OCI-LY1 (cell line): ENCODE results near the gene SAAL1.

Experiments used
- H2AFZ ChIP-seq: fragments of 200-600 bp; sonication (generic), shearing (Covaris generic); 2 replicates; pipeline ENCODE4 v1.6.0; 2014; ENCODE audit warnings: antibody characterized with exemption, mild to moderate bottlenecking, low read length
- H3F3A ChIP-seq: fragments of 200-600 bp; sonication (generic), shearing (Covaris generic); 2 replicates; pipeline ENCODE4 v1.6.0; 2014; ENCODE audit warnings: mild to moderate bottlenecking, antibody characterized with exemption, low read length, moderate library complexity; ENCODE audit not compliant: insufficient read depth
- H3K27ac ChIP-seq: fragments of 200-600 bp; sonication (generic); 2 replicates; pipeline ENCODE4 v1.5.1; 2014; ENCODE audit warnings: low read length, mixed run types, mild to moderate bottlenecking, low read depth; ENCODE audit not compliant: poor library complexity, severe bottlenecking
- H3K27me3 ChIP-seq: fragments of 200-600 bp; sonication (generic); 2 replicates; pipeline ENCODE4 v1.6.0; 2014; ENCODE audit warnings: antibody characterized with exemption, mild to moderate bottlenecking, low read length, moderate library complexity; ENCODE audit not compliant: insufficient read depth
- H3K36me3 ChIP-seq: fragments of 200-600 bp; sonication (generic); 2 replicates; pipeline ENCODE4 v1.6.1; 2014; ENCODE audit warnings: mild to moderate bottlenecking, antibody characterized with exemption, low read length, moderate library complexity, mixed read lengths; ENCODE audit not compliant: insufficient read depth
- H3K4me1 ChIP-seq: fragments of 200-600 bp; sonication (generic); 2 replicates; pipeline ENCODE4 v1.5.1; 2014; ENCODE audit warnings: mild to moderate bottlenecking, low read length, moderate library complexity; ENCODE audit not compliant: insufficient read depth, severe bottlenecking
- H3K4me2 ChIP-seq: fragments of 200-600 bp; sonication (generic), shearing (Covaris generic); 2 replicates; pipeline ENCODE4 v1.6.1; 2014; ENCODE audit warnings: low read length
- H3K4me3 ChIP-seq: fragments of 200-600 bp; sonication (generic); 2 replicates; pipeline ENCODE4 v1.5.1; 2014; ENCODE audit warnings: low read length, low read depth, mild to moderate bottlenecking, mixed read lengths; ENCODE audit not compliant: poor library complexity, severe bottlenecking
- H3K79me2 ChIP-seq: fragments of 200-600 bp; shearing (Covaris generic); 2 replicates; pipeline ENCODE4 v1.6.1; 2016; ENCODE audit warnings: mixed run types, low read length, mixed read lengths; ENCODE audit not compliant: insufficient read depth
- H3K9ac ChIP-seq: fragments of 200-600 bp; sonication (generic), shearing (Covaris generic); 2 replicates; pipeline ENCODE4 v1.6.1; 2014; ENCODE audit warnings: mild to moderate bottlenecking, low read length, mixed read lengths
- H3K9me2 ChIP-seq: fragments of 200-600 bp; sonication (generic), shearing (Covaris generic); 2 replicates; pipeline ENCODE4 v1.6.1; 2014; ENCODE audit warnings: low read depth, mild to moderate bottlenecking, low read length, mixed read lengths
- H3K9me3 ChIP-seq: fragments of 200-600 bp; shearing (Covaris generic); 2 replicates; pipeline ENCODE4 v1.6.1; 2014; ENCODE audit warnings: low read length, mixed read lengths
- H4K20me1 ChIP-seq: fragments of 200-600 bp; sonication (generic), shearing (Covaris generic); 2 replicates; pipeline ENCODE4 v1.6.0; 2016; ENCODE audit warnings: mild to moderate bottlenecking, low read length; ENCODE audit not compliant: insufficient read depth
- EZH2 ChIP-seq: fragments of 200-600 bp; sonication (generic), shearing (Covaris generic); IDR thresholded peaks from 2 replicates; pipeline ENCODE4 v1.8.0; 2017; ENCODE audit warnings: borderline replicate concordance, mixed run types, mild to moderate bottlenecking, antibody characterized with exemption, low read length, moderate library complexity, mixed read lengths
- TF ChIP-seq, protein P1 (sequence below): fragments of 200-600 bp; sonication (generic), shearing (Covaris generic); IDR thresholded peaks from 2 replicates; pipeline ENCODE4 v1.5.1; 2017; ENCODE audit warnings: mild to moderate bottlenecking, antibody characterized with exemption, low read length, moderate library complexity, mixed read lengths

Gene SAAL1

GRCh38 chr11:18093959-18094358, 11.9 kb downstream of the SAAL1 start:
- Histone ChIP-seq H3K9me2 (no peaks in the 10 kb centered on the region), H4K20me1 (no peaks in the 10 kb centered on the region)

GRCh38 chr11:18091731-18092130, 14.2 kb downstream of the SAAL1 start:
- no peaks in the 10 kb centered on the region for H3K79me2 ChIP-seq
- H3K4me2 ChIP-seq, result no peak overlapping the region
- peaks cover 91% of the 10 kb centered on the region for H3K36me3 ChIP-seq
- no peak overlapping the region for H3K4me3 ChIP-seq
- no peaks in the 10 kb centered on the region for H3K4me1 ChIP-seq
- H3K9ac ChIP-seq, result no peak overlapping the region
- H3F3A ChIP-seq, result no peaks in the 10 kb centered on the region
- H3K27me3 ChIP-seq, result no peaks in the 10 kb centered on the region
- H4K20me1 ChIP-seq, result no peaks in the 10 kb centered on the region
- no peaks in the 10 kb centered on the region for H3K9me3 ChIP-seq
- no peak overlapping the region for H3K27ac ChIP-seq
- TF ChIP-seq EZH2, result no peak
- TF ChIP-seq, protein P1, sequence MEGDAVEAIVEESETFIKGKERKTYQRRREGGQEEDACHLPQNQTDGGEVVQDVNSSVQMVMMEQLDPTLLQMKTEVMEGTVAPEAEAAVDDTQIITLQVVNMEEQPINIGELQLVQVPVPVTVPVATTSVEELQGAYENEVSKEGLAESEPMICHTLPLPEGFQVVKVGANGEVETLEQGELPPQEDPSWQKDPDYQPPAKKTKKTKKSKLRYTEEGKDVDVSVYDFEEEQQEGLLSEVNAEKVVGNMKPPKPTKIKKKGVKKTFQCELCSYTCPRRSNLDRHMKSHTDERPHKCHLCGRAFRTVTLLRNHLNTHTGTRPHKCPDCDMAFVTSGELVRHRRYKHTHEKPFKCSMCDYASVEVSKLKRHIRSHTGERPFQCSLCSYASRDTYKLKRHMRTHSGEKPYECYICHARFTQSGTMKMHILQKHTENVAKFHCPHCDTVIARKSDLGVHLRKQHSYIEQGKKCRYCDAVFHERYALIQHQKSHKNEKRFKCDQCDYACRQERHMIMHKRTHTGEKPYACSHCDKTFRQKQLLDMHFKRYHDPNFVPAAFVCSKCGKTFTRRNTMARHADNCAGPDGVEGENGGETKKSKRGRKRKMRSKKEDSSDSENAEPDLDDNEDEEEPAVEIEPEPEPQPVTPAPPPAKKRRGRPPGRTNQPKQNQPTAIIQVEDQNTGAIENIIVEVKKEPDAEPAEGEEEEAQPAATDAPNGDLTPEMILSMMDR, result no peak
- H3K9me2 ChIP-seq, result no peaks in the 10 kb centered on the region
- no peak overlapping the region for H2AFZ ChIP-seq

More at GRCh38 chr11:18093959-18094358, 11.9 kb downstream of the SAAL1 start:
- Histone ChIP-seq H2AFZ (no peak overlapping the region), H3K9me3 (no peaks in the 10 kb centered on the region), H3K79me2 (no peaks in the 10 kb centered on the region; the same call in 1 of the 2 replicates), H3K4me2 (no peak overlapping the region), H3F3A (no peaks in the 10 kb centered on the region), H3K4me3 (no peak overlapping the region), H3K27ac (no peak overlapping the region), H3K9ac (no peak overlapping the region), H3K36me3 (peaks cover 69% of the 10 kb centered on the region), H3K4me1 (no peaks in the 10 kb centered on the region), H3K27me3 (no peaks in the 10 kb centered on the region)
- no peak for TF ChIP-seq EZH2
- TF ChIP-seq, protein P1, result no peak

DNA sequence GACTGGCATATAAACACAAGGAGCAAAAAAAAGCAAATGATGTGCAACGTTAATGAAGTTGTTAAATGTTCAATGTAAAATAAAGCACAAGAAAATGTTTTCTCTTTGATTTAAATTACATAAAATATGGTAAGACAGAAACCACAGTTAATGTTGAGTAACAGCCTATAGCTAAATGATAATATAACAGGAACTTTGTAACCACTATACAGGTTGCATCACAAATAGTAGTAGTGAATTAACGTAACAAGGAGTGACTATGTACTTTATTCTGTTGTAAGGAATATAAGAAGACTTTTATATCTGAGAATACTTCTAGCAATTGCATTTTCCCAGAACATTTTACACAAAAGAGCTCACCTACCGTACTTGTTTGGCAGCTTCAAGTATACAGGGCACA, 16.9 kb downstream of the SAAL1 start:
- H3K36me3 ChIP-seq, result peaks cover 97% of the 10 kb centered on the region
- TF ChIP-seq, protein P1, result no peak
- TF ChIP-seq EZH2, result no peak
- H3K4me3 ChIP-seq, result no peak overlapping the region
- no peaks in the 10 kb centered on the region for H3K27me3 ChIP-seq
- no peaks in the 10 kb centered on the region for H3K9me3 ChIP-seq
- no peak overlapping the region for H3K4me2 ChIP-seq
- no peak overlapping the region for H2AFZ ChIP-seq
- H3K79me2 ChIP-seq, result no peaks in the 10 kb centered on the region
- H3K9me2 ChIP-seq, result no peaks in the 10 kb centered on the region
- no peaks in the 10 kb centered on the region for H3F3A ChIP-seq
- no peaks in the 10 kb centered on the region for H4K20me1 ChIP-seq
- no peak overlapping the region for H3K9ac ChIP-seq
- no peak overlapping the region for H3K27ac ChIP-seq
- no peaks in the 10 kb centered on the region for H3K4me1 ChIP-seq
